ACC112 (cell line): ENCODE measurements around the gene CPTP.
"Not testable (repeated sequence)": the region's sequence is repeated elsewhere in the genome, so short reads cannot be mapped to it uniquely, and the experiment has no call there.

Experiments
- H2AFZ ChIP-seq: fragments of 200-600 bp; sonication (generic); one replicate; pipeline ENCODE4 v1.6.0; 2017; ENCODE audit warnings: antibody characterized with exemption, low read length; ENCODE audit not compliant: unreplicated experiment
- H3K27ac ChIP-seq: fragments of 200-600 bp; sonication (generic); 2 replicates; pipeline ENCODE4 v1.5.1; 2014; ENCODE audit warnings: low read depth, mild to moderate bottlenecking, antibody characterized with exemption, low read length, moderate library complexity
- H3K27me3 ChIP-seq: fragments of 200-600 bp; sonication (generic); 2 replicates; pipeline ENCODE4 v1.6.1; 2014; ENCODE audit warnings: mild to moderate bottlenecking, antibody characterized with exemption, low read length, moderate library complexity, mixed read lengths; ENCODE audit not compliant: insufficient read depth
- H3K36me3 ChIP-seq: fragments of 200-600 bp; sonication (generic); 2 replicates; pipeline ENCODE4 v1.6.1; 2016; ENCODE audit warnings: mild to moderate bottlenecking, antibody characterized with exemption, low read length, moderate library complexity, mixed read lengths; ENCODE audit not compliant: insufficient read depth
- H3K4me1 ChIP-seq: fragments of 200-600 bp; sonication (generic); one replicate; pipeline ENCODE4 v1.6.1; 2016; ENCODE audit warnings: low read length, mixed read lengths; ENCODE audit not compliant: insufficient read depth, unreplicated experiment, control insufficient read depth
- H3K4me3 ChIP-seq: fragments of 200-600 bp; sonication (generic); 2 replicates; pipeline ENCODE4 v1.5.1; 2014; ENCODE audit warnings: mild to moderate bottlenecking, low read depth, low read length
- H3K79me2 ChIP-seq: fragments of 200-600 bp; sonication (generic); one replicate; pipeline ENCODE4 v1.6.0; 2016; ENCODE audit warnings: low read length; ENCODE audit not compliant: control insufficient read depth, unreplicated experiment, insufficient read depth

The CPTP gene

DNA sequence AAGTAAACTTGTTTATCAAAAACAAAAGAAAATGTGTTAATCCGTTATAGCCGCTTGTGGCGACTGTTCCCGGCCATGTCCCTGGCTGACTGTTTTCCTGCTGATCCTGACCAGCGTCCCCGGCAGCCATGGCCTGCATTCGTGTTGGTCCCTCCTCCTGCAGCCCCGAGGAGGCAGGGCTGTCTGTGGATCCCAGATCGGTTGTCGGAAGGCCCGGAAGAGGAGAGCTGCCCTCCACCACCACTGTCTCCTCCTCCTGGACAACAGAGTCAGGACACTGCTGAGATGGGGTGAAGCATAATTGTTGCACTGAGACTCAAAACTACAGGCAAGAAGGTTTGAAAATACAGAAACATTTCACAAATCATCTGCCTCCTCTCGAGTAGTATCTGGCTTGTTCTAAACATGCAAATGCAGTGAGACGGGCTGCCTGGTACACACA, 37.4 kb downstream of the CPTP start:
- H3K4me3 ChIP-seq = no peak overlapping the region
- H3K36me3 ChIP-seq = no peaks in the 10 kb centered on the region
- H3K27ac ChIP-seq = peak overlapping the region; percentile 29; the same call in 1 of the 2 replicates
- peaks cover 6% of the 10 kb centered on the region for H3K79me2 ChIP-seq
- H3K27me3 ChIP-seq = no peaks in the 10 kb centered on the region
- H3K4me1 ChIP-seq = peaks cover 37% of the 10 kb centered on the region
- peak overlapping the region; percentile 29 for H2AFZ ChIP-seq

DNA sequence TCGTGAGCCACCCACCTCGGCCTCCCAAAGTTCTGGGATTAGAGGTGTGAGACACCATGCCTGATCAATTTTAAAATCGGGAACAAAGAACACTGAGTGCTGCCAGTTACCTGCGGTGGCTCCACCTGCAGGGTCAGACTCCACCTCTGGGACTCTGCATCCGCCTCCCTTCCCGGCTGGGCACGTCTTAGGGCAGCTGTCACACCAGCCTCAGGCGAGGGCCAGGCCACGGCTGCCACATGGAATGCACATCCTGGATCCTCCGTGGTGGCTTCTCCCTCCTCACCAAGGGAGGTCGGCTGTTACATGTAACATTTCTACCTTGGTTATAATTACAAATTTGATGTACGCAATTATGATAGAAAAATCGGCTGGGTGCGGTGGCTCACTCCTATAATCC, 39.7 kb downstream of the CPTP start:
- no peak overlapping the region for H3K4me3 ChIP-seq
- no peak overlapping the region for H2AFZ ChIP-seq
- H3K79me2 ChIP-seq = no peaks in the 10 kb centered on the region
- no peaks in the 10 kb centered on the region for H3K27me3 ChIP-seq
- no peaks in the 10 kb centered on the region for H3K36me3 ChIP-seq
- H3K27ac ChIP-seq = no peak overlapping the region
- peaks cover 28% of the 10 kb centered on the region for H3K4me1 ChIP-seq

DNA sequence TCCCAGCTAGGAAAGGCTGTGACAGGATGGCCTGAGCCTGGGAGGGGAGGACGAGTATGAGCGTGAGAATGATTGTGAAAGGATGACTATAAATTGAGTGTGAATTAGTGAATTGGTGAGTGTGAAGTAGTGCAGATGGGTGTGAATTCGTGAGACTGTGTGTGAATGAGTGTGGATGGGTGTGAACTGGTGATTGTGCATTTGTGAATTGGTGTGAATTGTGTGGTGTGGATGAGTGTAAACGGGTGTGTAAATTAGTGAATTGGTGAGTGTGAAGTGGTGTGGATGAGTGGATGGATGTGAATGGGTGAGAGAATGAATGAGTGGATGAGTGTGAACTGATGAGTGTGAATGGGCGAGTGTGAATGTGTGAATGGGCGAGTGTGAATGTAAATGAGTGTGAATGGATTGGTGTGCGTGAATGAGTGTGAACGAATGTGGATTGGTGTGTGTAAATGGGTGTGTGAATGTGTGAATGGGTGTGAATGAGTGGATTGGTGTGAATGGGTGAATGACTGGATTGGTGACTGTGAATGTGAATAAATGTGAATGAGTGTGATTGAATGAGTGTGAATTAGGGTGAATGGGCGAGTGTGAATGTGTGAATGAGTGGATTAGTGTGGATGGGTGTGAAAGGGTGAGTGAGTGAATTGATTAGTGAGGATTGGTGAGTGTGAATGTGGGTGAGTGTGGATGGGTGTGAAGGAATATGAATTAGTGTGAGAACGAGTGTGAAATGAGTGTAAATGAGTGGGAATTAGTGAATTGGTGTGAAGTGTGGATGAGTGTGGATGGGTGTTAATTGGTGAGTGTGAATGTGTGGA, 41.5 kb downstream of the CPTP start:
- H3K36me3 ChIP-seq = no peaks in the 10 kb centered on the region
- no peak overlapping the region for H3K4me3 ChIP-seq
- H3K79me2 ChIP-seq = no peaks in the 10 kb centered on the region
- peaks cover 10% of the 10 kb centered on the region for H3K4me1 ChIP-seq
- H2AFZ ChIP-seq = no peak overlapping the region
- no peaks in the 10 kb centered on the region for H3K27me3 ChIP-seq
- no peak overlapping the region for H3K27ac ChIP-seq

GRCh38 chr1:1366699-1367066, 42.1 kb downstream of the CPTP start:
- no peak overlapping the region for H2AFZ ChIP-seq
- peaks cover 8% of the 10 kb centered on the region for H3K4me1 ChIP-seq
- no peaks in the 10 kb centered on the region for H3K27me3 ChIP-seq
- no peaks in the 10 kb centered on the region for H3K79me2 ChIP-seq
- no peak overlapping the region for H3K27ac ChIP-seq
- no peak overlapping the region for H3K4me3 ChIP-seq
- H3K36me3 ChIP-seq = no peaks in the 10 kb centered on the region; the same call in 1 of the 2 replicates

- Histone ChIP-seq H3K27ac (no peak overlapping the region), H3K36me3 (no peaks in the 10 kb centered on the region; the same call in 1 of the 2 replicates), H2AFZ (no peak overlapping the region), H3K4me3 (no peak overlapping the region), H3K27me3 (no peaks in the 10 kb centered on the region), H3K79me2 (peaks cover 2% of the 10 kb centered on the region), H3K4me1 (peaks cover 7% of the 10 kb centered on the region)
Measured at GRCh38 chr1:1367315-1367714, 42.7 kb downstream of the CPTP start.

- peaks cover 25% of the 10 kb centered on the region for H3K79me2 ChIP-seq
- not testable (repeated sequence) for H3K36me3 ChIP-seq, H2AFZ ChIP-seq, H3K4me3 ChIP-seq, H3K27me3 ChIP-seq, H3K27ac ChIP-seq
- peaks cover 20% of the 10 kb centered on the region for H3K4me1 ChIP-seq
Measured at GRCh38 chr1:1370094-1370493, 45.5 kb downstream of the CPTP start.

DNA sequence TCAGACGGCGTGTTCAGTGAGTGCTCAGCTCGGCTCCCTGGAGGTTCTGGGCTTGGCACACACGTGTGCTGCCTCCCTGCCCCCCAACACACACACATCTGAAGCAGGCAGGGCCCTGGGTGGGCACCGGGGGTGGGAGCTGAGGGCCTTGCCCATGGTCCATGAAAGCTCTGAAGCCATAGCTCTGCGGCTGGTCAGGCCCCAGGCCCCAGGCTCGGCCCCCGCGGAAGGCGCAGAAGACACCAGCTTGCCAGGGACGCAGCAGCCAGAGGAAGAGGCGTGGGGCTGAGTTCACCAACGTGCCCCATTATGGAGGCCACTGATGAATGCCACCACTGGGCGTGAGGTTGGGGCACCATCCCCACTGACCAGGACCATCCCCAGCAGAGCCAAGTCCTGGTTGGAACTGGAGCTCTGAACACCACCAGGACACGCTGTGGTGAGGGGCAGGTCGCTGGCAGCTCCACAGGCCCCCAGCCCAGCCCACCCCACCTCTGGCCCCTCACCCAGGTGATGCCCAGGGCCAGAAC, 46.2 kb downstream of the CPTP start:
- Histone ChIP-seq H3K4me3 (no peak overlapping the region), H3K27ac (no peak overlapping the region), H3K79me2 (peaks cover 25% of the 10 kb centered on the region), H3K36me3 (no peaks in the 10 kb centered on the region; the same call in 1 of the 2 replicates), H3K4me1 (peaks cover 20% of the 10 kb centered on the region), H2AFZ (no peak overlapping the region), H3K27me3 (no peaks in the 10 kb centered on the region)

DNA sequence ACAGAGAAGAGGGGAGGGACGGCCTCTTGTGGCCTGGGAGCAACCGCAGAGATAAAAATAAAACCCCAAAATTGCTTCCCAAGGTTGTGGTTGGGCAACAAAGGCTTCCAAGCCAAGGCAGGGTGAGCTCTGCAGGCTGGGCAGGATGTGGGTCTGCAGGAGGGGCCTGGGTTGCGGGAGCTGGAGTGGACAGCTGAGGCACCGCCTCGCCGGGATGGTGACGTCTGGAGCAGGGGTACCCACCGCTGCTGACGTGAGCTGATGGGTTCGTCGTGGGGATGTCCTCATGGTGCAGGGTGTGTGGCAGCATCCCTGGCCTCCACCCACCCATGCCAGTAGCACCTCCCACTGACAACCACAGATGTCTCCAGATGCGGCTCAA, 46.8 kb downstream of the CPTP start:
- H3K27ac ChIP-seq = no peak overlapping the region

GRCh38 chr1:1371746-1372711, 47.4 kb downstream of the CPTP start:
- Histone ChIP-seq H3K27me3 (no peaks in the 10 kb centered on the region), H3K27ac (no peak overlapping the region), H3K4me1 (peaks cover 25% of the 10 kb centered on the region), H2AFZ (no peak overlapping the region), H3K79me2 (peaks cover 25% of the 10 kb centered on the region), H3K36me3 (no peaks in the 10 kb centered on the region; the same call in 1 of the 2 replicates), H3K4me3 (no peak overlapping the region)

More for the DNA sequence above, 46.8 kb downstream of the CPTP start:
- Histone ChIP-seq H3K4me1 (peaks cover 25% of the 10 kb centered on the region), H2AFZ (no peak overlapping the region), H3K79me2 (peaks cover 25% of the 10 kb centered on the region), H3K27me3 (no peaks in the 10 kb centered on the region), H3K4me3 (no peak overlapping the region), H3K36me3 (no peaks in the 10 kb centered on the region; the same call in 1 of the 2 replicates)

DNA sequence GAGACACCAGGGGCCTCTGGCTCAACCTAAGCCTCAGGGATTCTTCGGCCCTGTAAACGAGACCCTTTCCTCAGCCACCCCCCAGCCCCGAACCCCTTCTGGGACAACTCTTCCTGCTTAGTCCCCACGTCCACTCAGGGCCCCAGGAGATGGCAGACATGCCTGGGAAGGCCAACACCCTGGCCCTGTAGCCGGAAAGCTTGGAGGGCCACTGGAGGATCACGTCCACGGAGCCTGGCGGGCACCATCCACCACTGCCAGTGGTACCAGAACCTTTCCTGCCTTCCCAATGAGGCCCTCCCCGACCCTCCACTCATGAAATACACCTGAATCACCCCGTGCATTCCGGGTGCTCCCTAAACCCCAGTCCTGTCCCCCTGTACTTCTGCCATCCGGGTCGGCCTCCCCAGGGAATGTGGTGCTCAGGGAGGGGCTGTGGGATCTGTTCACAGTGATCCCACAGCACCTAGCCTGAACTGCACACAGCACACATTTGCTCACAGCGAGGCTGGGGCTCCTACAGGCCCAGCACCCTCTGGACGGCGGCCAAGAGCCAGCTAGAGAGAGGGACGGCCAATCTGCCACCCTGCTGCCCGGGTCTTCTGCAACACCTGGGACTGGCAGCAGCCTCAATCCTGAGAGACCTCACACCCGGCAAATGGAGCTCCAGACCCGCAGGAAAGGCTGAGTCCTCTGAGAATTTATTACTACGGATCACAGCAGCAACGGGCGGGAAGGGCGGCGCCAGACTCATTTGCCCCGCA, 48.6 kb downstream of the CPTP start:
- Histone ChIP-seq H3K4me3 (peak overlapping the region; percentile 97), H3K79me2 (peaks cover 25% of the 10 kb centered on the region), H3K27ac (no peak overlapping the region), H3K36me3 (no peaks in the 10 kb centered on the region; the same call in 1 of the 2 replicates), H3K27me3 (no peaks in the 10 kb centered on the region), H2AFZ (no peak overlapping the region), H3K4me1 (peaks cover 25% of the 10 kb centered on the region)
